K562 (cell line): ENCODE results near the gene NAGLU. TPM values are rescaled to one million over a fixed set of nuclear protein-coding genes. Genes with fewer than 3 reads are reported as not detected.

Experiments used
- ATAC-seq: fragments of 200-7000 bp; cut with Tn5 transposase; 3 replicates; pipeline ENCODE4 v1.9.1; 2020; ENCODE audit warnings: moderate library complexity
- BruUV-seq: library from RNA; stranded (reverse); fragments of 400-500 nt; replicated peaks from 2 replicates; lab custom pipeline; 2021; lab: Mats Ljungman, UMichigan
- CTCF ChIA-PET: fragments of 300-600 bp; formaldehyde crosslinking; extraction: SDS; loops from one replicate; lab custom pipeline; 2021; ENCODE audit warnings: low intra/inter-chr PET ratio; lab: Yijun Ruan, JAX
- POLR2A ChIA-PET: fragments of 300-600, 350-650 bp; sonication (Branson Sonifier 250); formaldehyde crosslinking; extraction: SDS; loops from one replicate; lab custom pipeline; 2021; ENCODE audit warnings: antibody characterized with exemption, inconsistent platforms; lab: Yijun Ruan, JAX
- DNase-seq, 4 experiments: peaks; one replicate each; pipeline versions ENCODE4 v3.0.0 to v3.0.0-alpha.2; 2011 to 2018; ENCODE audit warnings: low spot score in 3 of 4, mixed read lengths in 3 of 4; ENCODE audit errors: extremely low read depth in 1 of 4
- FAIRE-seq: peaks from 2 replicates; lab custom pipeline; 2011; peaks lifted over from hg19 to GRCh38; lab: Jason Lieb, UNC
- H2AFZ ChIP-seq: 2 replicates; pipeline ENCODE4 v1.6.0; 2011; ENCODE audit warnings: low read depth, low read length, control low read depth, inconsistent platforms
- H3K27ac ChIP-seq: fragments of 200-600 bp; 3 replicates; pipeline ENCODE4 v1.8.0; 2011; ENCODE audit warnings: low read depth, mild to moderate bottlenecking, control low read depth, inconsistent platforms, low read length, moderate library complexity, mixed read lengths; ENCODE audit errors: extremely low read depth
- H3K27me3 ChIP-seq, 2 experiments: fragments of 300-600 bp in 1 of 2; 2 replicates in 1 of 2; 3 replicates in 1 of 2; pipeline versions ENCODE4 v1.6.0 to v1.8.0; 2011; ENCODE audit warnings: inconsistent platforms in 2 of 2, low read length in 2 of 2, mild to moderate bottlenecking in 1 of 2, mixed read lengths in 1 of 2, moderate library complexity in 1 of 2; ENCODE audit not compliant: control insufficient read depth in 2 of 2, insufficient read depth in 2 of 2
- H3K36me3 ChIP-seq: fragments of 300-600 bp; 3 replicates; pipeline ENCODE4 v1.8.0; 2011; ENCODE audit warnings: mild to moderate bottlenecking, low read length, inconsistent platforms; ENCODE audit not compliant: control insufficient read depth, insufficient read depth
- H3K4me1 ChIP-seq, 2 experiments: fragments of 200-600 bp in 1 of 2; replicated peaks in 1 of 2; 2 replicates in 1 of 2; 3 replicates in 1 of 2; pipeline versions ENCODE4 v1.5.1 to v1.8.0; 2011; ENCODE audit warnings: inconsistent platforms in 2 of 2, low read length in 2 of 2, mild to moderate bottlenecking in 1 of 2, mixed read lengths in 1 of 2, moderate library complexity in 1 of 2; ENCODE audit not compliant: control insufficient read depth in 2 of 2, insufficient read depth in 2 of 2
- H3K4me2 ChIP-seq: 2 replicates; pipeline ENCODE4 v1.6.1; 2011; ENCODE audit warnings: low read length, control low read depth, inconsistent platforms, mixed read lengths; ENCODE audit not compliant: insufficient read depth
- H3K4me3 ChIP-seq: fragments of 200-600 bp; sonication (generic), shearing (Covaris generic); 2 replicates; pipeline ENCODE4 v1.5.1; 2016; ENCODE audit warnings: control low read depth, inconsistent platforms
- H3K79me2 ChIP-seq: fragments of 200-600 bp; 3 replicates; pipeline ENCODE4 v1.8.0; 2011; ENCODE audit warnings: low read length, inconsistent platforms; ENCODE audit not compliant: control insufficient read depth, insufficient read depth
- H3K9ac ChIP-seq, 2 experiments: 2 replicates each; pipeline versions ENCODE4 v1.6.0 to v1.6.1; 2011; ENCODE audit warnings: low read depth in 2 of 2, low read length in 2 of 2, control low read depth in 1 of 2, inconsistent platforms in 1 of 2, mild to moderate bottlenecking in 1 of 2, mixed read lengths in 1 of 2; ENCODE audit not compliant: insufficient read depth in 1 of 2
- H3K9me1 ChIP-seq: one replicate; pipeline ENCODE4 v1.6.0; 2011; ENCODE audit warnings: inconsistent platforms, mild to moderate bottlenecking, low read length, moderate library complexity; ENCODE audit not compliant: control insufficient read depth, insufficient read depth
- H3K9me3 ChIP-seq: replicated peaks from 2 replicates; pipeline ENCODE4 v1.5.1; 2011; ENCODE audit warnings: low read depth, low read length, inconsistent platforms; ENCODE audit not compliant: control insufficient read depth, insufficient read depth
- H4K20me1 ChIP-seq: replicated peaks from 2 replicates; pipeline ENCODE4 v1.6.1; 2011; ENCODE audit warnings: low read length, inconsistent platforms, mixed read lengths; ENCODE audit not compliant: control insufficient read depth, insufficient read depth
- CBX1 ChIP-seq: sonication (generic); IDR thresholded peaks from 2 replicates; pipeline ENCODE4 v1.6.1; 2016; ENCODE audit warnings: antibody characterized with exemption, low read depth, mild to moderate bottlenecking
- HDAC8 ChIP-seq: fragments of 450-650 bp; IDR thresholded peaks from 2 replicates; pipeline ENCODE4 v1.6.1; 2016; ENCODE audit warnings: mild to moderate bottlenecking, missing genetic modification characterization, moderate library complexity, missing compliant biosample characterization
- HMG20B ChIP-seq: fragments of 250-450 bp; sonication (Bioruptor Pico); IDR thresholded peaks from 2 replicates; pipeline ENCODE4 v1.5.0; 2021; ENCODE audit warnings: mild to moderate bottlenecking
- KLF13 ChIP-seq: fragments of 450-650 bp; IDR thresholded peaks from 2 replicates; pipeline ENCODE4 v1.6.1; 2016; ENCODE audit warnings: missing genetic modification characterization, low read depth, mild to moderate bottlenecking, missing compliant biosample characterization, moderate library complexity, borderline replicate concordance
- MEIS2 ChIP-seq: fragments of 450-650 bp; IDR thresholded peaks from 2 replicates; pipeline ENCODE4 v1.6.1; 2014; ENCODE audit warnings: mild to moderate bottlenecking; ENCODE audit not compliant: partially characterized antibody
- SMARCC2 ChIP-seq: fragments of 450-650 bp; IDR thresholded peaks from 2 replicates; pipeline ENCODE4 v1.6.1; 2017; ENCODE audit warnings: antibody characterized with exemption, moderate library complexity, mild to moderate bottlenecking, low read depth
- ZNF444 ChIP-seq: fragments of 250-450 bp; sonication (Bioruptor Pico); IDR thresholded peaks from 2 replicates; pipeline ENCODE4 v1.4.0; 2020; ENCODE audit warnings: mild to moderate bottlenecking, moderate library complexity
- WGBS: fragments of 100-300 bp; shearing (Covaris generic); methylation state at CpG from one replicate; pipeline ENCODE4 v1.1.6; 2016; ENCODE audit warnings: low coverage, mixed read lengths; ENCODE audit not compliant: insufficient coverage; ENCODE audit errors: missing lambda C conversion rate; 5-methylcytosine and 5-hydroxymethylcytosine counted together
- in situ Hi-C: fragments of 300-500 bp; cut with MboI; formaldehyde crosslinking; loops from 4 replicates; pipeline ENCODE4 v1.15.0; 2018; ENCODE audit warnings: inconsistent platforms, mixed read lengths
- intact Hi-C: fragments of 100-400 bp; cut with micrococcal nuclease; formaldehyde crosslinking; loops from 2 replicates; pipeline ENCODE4 v1.14.2; 2022
- polyA plus RNA-seq, 8 experiments: library from polyadenylated mRNA; depleted of rRNA in 4 of 8; stranded (reverse) in 5 of 8; unstranded in 3 of 8; fragments of >200 nt; fragmentation: Nextera tagmentation in 2 of 8; fragmentation: Illumina TruSeq in 1 of 8; extraction: Ambion mirVana in 2 of 8; extraction: Trizol in 1 of 8; gene quantifications; 2 replicates each; pipeline versions ENCODE4 v1.2.1 to v1.2.3, GENCODE V29; 2011 to 2014; ENCODE audit warnings: inconsistent platforms in 1 of 8, missing spikeins in 1 of 8
- total RNA-seq, 7 experiments: library from RNA; depleted of rRNA in 6 of 7; stranded (reverse); fragments of >200 nt in 6 of 7; fragmentation: Illumina TruSeq in 2 of 7; extraction: Trizol in 2 of 7; gene quantifications; 2 replicates each; pipeline versions ENCODE4 v1.2.1 to v1.2.3, GENCODE V29; 2011 to 2021; ENCODE audit warnings: low replicate concordance in 1 of 7
- TF ChIP-seq, protein P1 (sequence below): fragments of 450-650 bp; IDR thresholded peaks from 2 replicates; pipeline ENCODE4 v1.6.1; 2016
- TF ChIP-seq, protein P2 (sequence below), 2 experiments: IDR thresholded peaks in 1 of 2; conservative IDR thresholded peaks in 1 of 2; 2 replicates each; pipeline ENCODE4 v1.6.1; 2016; ENCODE audit warnings: low read depth in 2 of 2, mild to moderate bottlenecking in 1 of 2, missing compliant biosample characterization in 1 of 2, missing genetic modification characterization in 1 of 2, moderate library complexity in 1 of 2
- TF ChIP-seq, protein P3 (sequence below): fragments of 250-450 bp; sonication (Bioruptor Pico); IDR thresholded peaks from 2 replicates; pipeline ENCODE4 v1.8.0; 2021; ENCODE audit warnings: moderate library complexity, mild to moderate bottlenecking, inconsistent platforms
- TF ChIP-seq, protein P4 (sequence below), 2 experiments: IDR thresholded peaks; 2 replicates each; pipeline ENCODE4 v1.6.1; 2011; ENCODE audit warnings: borderline replicate concordance in 1 of 2, control low read depth in 1 of 2, low read depth in 1 of 2, low read length in 1 of 2, mild to moderate bottlenecking in 1 of 2, mixed read lengths in 1 of 2, moderate library complexity in 1 of 2; ENCODE audit not compliant: insufficient read depth in 1 of 2, insufficient read length in 1 of 2, poor library complexity in 1 of 2, severe bottlenecking in 1 of 2; ENCODE audit errors: extremely low read depth in 1 of 2

Gene NAGLU
- total and polyA plus RNA-seq, 9 of the 15 experiments (the other 6 are each of a cell fraction or from before 2014, with no cell fraction given) = 0.04 to 21.5 (median 8.5) TPM

DNA sequence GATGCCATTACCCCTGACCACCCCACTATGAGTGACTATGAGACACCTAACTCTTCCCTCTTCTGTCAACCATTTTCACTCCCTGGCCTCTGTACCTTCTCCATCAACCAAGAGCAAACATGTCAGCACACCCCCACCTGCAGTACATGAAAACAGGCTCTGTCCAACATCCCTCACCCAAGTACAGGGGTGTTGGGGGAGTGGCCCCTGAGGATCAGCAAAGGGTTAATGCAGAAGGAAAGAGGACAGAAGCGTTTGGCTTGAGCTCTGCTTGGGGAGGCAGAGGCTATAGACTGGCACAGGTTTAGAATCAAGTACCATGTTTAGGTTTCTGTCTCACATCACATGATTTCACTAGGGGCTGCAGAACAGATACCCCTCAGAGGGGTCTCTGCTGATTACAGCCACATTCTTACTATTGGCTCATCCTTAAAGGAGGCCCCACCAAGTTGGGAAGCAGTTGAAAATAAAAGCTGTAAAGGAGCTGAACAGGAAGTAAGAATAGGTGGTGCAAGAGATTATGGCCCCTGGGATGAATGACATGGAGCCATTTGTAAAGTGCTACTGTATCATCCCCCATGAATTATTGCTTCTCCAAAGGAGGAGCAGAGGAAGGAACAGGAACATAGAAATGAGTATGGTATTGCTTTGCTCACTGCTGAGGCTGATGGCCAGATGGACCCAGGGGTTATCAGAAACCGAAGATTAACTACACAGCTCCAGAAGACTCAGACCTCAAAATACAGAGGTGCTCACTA, 43.9 kb downstream of the NAGLU start:
- peaks cover 20 to 24% of the 10 kb centered on the region in 2 experiments for H3K4me1 ChIP-seq
- no peak overlapping the region for H3K4me2 ChIP-seq
- in situ Hi-C loops = loop anchor here (10.0 kb wide), 1 partner anchor 345 kb away; no protein-coding TSS in a partner anchor
- CTCF ChIA-PET = interaction anchor here (1.4 kb wide), 1 partner anchor 100 kb away, joined by 3 read pairs; no protein-coding TSS in a partner anchor
- no peak overlapping the region for H3K4me3 ChIP-seq
- no peak for FAIRE-seq
- no peak overlapping the region for H3K9ac ChIP-seq
- POLR2A ChIA-PET = interaction anchor here (0.6 to 5.7 kb wide), 8 partner anchors 10 to 1570 kb away, joined by 3 to 58 read pairs (median 4); partner anchors contain the start of genes GHDC and MLX
- DNase-seq = no peak
- H3K27me3 ChIP-seq = no peaks in the 10 kb centered on the region
- peaks cover 36% of the 10 kb centered on the region for H3K79me2 ChIP-seq
- H3K36me3 ChIP-seq = peaks cover 70% of the 10 kb centered on the region
- BruUV-seq = no TSS peak
- no peaks in the 10 kb centered on the region for H4K20me1 ChIP-seq
- no peak overlapping the region for H3K27ac ChIP-seq
- H2AFZ ChIP-seq = no peak overlapping the region
- no peaks in the 10 kb centered on the region for H3K9me1 ChIP-seq
- no peaks in the 10 kb centered on the region for H3K9me3 ChIP-seq
- 48% methylated on average over 2 of the region's 2 CpGs for WGBS
- no peak for ATAC-seq
- TF ChIP-seq CBX1 (no peak), HMG20B (no peak), KLF13 (tag) (no peak), HDAC8 (tag) (no peak), SMARCC2 (no peak), MEIS2 (peak; percentile 51), ZNF444 (CRISPR knock-in tag) (no peak)
- TF ChIP-seq, protein P1, sequence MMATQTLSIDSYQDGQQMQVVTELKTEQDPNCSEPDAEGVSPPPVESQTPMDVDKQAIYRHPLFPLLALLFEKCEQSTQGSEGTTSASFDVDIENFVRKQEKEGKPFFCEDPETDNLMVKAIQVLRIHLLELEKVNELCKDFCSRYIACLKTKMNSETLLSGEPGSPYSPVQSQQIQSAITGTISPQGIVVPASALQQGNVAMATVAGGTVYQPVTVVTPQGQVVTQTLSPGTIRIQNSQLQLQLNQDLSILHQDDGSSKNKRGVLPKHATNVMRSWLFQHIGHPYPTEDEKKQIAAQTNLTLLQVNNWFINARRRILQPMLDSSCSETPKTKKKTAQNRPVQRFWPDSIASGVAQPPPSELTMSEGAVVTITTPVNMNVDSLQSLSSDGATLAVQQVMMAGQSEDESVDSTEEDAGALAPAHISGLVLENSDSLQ = peak; percentile 55
- TF ChIP-seq, protein P2, sequence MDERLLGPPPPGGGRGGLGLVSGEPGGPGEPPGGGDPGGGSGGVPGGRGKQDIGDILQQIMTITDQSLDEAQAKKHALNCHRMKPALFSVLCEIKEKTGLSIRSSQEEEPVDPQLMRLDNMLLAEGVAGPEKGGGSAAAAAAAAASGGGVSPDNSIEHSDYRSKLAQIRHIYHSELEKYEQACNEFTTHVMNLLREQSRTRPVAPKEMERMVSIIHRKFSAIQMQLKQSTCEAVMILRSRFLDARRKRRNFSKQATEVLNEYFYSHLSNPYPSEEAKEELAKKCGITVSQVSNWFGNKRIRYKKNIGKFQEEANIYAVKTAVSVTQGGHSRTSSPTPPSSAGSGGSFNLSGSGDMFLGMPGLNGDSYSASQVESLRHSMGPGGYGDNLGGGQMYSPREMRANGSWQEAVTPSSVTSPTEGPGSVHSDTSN (CRISPR knock-in tag; IDR thresholded peaks at IDR 0.05; ENCODE audit: low read depth) = no peak
- TF ChIP-seq, protein P2 (tag; conservative IDR thresholded peaks at IDR 0.05; ENCODE audit: low read depth) = peak; percentile 72
- TF ChIP-seq, protein P3, sequence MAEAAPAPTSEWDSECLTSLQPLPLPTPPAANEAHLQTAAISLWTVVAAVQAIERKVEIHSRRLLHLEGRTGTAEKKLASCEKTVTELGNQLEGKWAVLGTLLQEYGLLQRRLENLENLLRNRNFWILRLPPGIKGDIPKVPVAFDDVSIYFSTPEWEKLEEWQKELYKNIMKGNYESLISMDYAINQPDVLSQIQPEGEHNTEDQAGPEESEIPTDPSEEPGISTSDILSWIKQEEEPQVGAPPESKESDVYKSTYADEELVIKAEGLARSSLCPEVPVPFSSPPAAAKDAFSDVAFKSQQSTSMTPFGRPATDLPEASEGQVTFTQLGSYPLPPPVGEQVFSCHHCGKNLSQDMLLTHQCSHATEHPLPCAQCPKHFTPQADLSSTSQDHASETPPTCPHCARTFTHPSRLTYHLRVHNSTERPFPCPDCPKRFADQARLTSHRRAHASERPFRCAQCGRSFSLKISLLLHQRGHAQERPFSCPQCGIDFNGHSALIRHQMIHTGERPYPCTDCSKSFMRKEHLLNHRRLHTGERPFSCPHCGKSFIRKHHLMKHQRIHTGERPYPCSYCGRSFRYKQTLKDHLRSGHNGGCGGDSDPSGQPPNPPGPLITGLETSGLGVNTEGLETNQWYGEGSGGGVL (CRISPR knock-in tag) = no peak
- TF ChIP-seq, protein P4, sequence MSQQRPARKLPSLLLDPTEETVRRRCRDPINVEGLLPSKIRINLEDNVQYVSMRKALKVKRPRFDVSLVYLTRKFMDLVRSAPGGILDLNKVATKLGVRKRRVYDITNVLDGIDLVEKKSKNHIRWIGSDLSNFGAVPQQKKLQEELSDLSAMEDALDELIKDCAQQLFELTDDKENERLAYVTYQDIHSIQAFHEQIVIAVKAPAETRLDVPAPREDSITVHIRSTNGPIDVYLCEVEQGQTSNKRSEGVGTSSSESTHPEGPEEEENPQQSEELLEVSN (IDR thresholded peaks at IDR 0.05; ENCODE audit: borderline replicate concordance in 1 of 2, extremely low read depth in 1 of 2, insufficient read depth in 1 of 2, insufficient read length in 1 of 2, low read depth in 1 of 2, low read length in 1 of 2, poor library complexity in 1 of 2, severe bottlenecking in 1 of 2) = no peak
- intact Hi-C loops = loop anchor here (5.0 kb wide), 1 partner anchor 182 kb away; the partner anchor contains the start of gene RAMP2
